ENCODE results near the gene MID1.

GRCh38 chrX:10401239-10401638, 219.1 kb downstream of the MID1 start:
- TF ChIP-seq CTCF (IDR thresholded peaks at IDR 0.05), result no peak
- TF ChIP-seq SIN3A (IDR thresholded peaks at IDR 0.05; ENCODE audit: borderline replicate concordance, insufficient read depth, low read depth, low read length), result no peak
- TF ChIP-seq POLR2AphosphoS5 (IDR thresholded peaks at IDR 0.05; ENCODE audit: low read depth, low read length), result no peak
- no peak for TF ChIP-seq REST (IDR thresholded peaks at IDR 0.05; ENCODE audit: insufficient read depth in 1 of 2, low read depth in 2 of 2, low read length in 1 of 2)
